Fibroblast of gingiva (primary cell): ENCODE measurements around the gene GSTCD.
A peak's percentile ranks its signal among the peaks of the same experiment; 100 is the strongest.
"Not testable (repeated sequence)": the region's sequence is repeated elsewhere in the genome, so short reads cannot be mapped to it uniquely, and the experiment has no call there.

Source experiments
- DNase-seq: peaks from one replicate; pipeline ENCODE4 v3.0.0-alpha.2; 2011; ENCODE audit warnings: low read depth

The GSTCD gene

GRCh38 chr4:105805501-105806120 is 97.0 kb downstream of the GSTCD start:
- DNase-seq: no peak

GRCh38 chr4:105807496-105807895 is 98.9 kb downstream of the GSTCD start:
- DNase-seq: peak; percentile 26

- no peak for DNase-seq
These were observed 99.6 kb downstream of the GSTCD start for GRCh38 chr4:105808030-105808749.

- peak; percentile 88 for DNase-seq
These were observed 100.1 kb downstream of the GSTCD start for GRCh38 chr4:105808750-105809041.

GRCh38 chr4:105815701-105816100 is 107.1 kb downstream of the GSTCD start:
- DNase-seq: peak; percentile 43

- DNase-seq: no peak
These were observed 113.5 kb downstream of the GSTCD start for GRCh38 chr4:105822061-105822460.

- no peak for DNase-seq
These were observed 119.5 kb downstream of the GSTCD start for GRCh38 chr4:105828074-105828473.

- no peak for DNase-seq
These were observed 122.6 kb downstream of the GSTCD start for GRCh38 chr4:105831189-105831588.

GRCh38 chr4:105835177-105835576 is 126.6 kb downstream of the GSTCD start:
- no peak for DNase-seq

- DNase-seq: no peak
These were observed 128.0 kb downstream of the GSTCD start for GRCh38 chr4:105836537-105836936.

GRCh38 chr4:105837037-105837436 is 128.5 kb downstream of the GSTCD start:
- no peak for DNase-seq

- no peak for DNase-seq
These were observed 129.5 kb downstream of the GSTCD start for GRCh38 chr4:105838082-105838481.

GRCh38 chr4:105840426-105841174 is 132.0 kb downstream of the GSTCD start:
- DNase-seq: no peak

GRCh38 chr4:105843941-105844340 is 135.4 kb downstream of the GSTCD start:
- DNase-seq: no peak

GRCh38 chr4:105845559-105845958 is 137.0 kb downstream of the GSTCD start:
- DNase-seq: no peak

GRCh38 chr4:105848359-105848758 is 139.8 kb downstream of the GSTCD start:
- not testable (repeated sequence) for DNase-seq

GRCh38 chr4:105851196-105851595 is 142.6 kb downstream of the GSTCD start:
- no peak for DNase-seq

- DNase-seq: not testable (repeated sequence)
These were observed 143.6 kb downstream of the GSTCD start for GRCh38 chr4:105852230-105852629.

GRCh38 chr4:105858466-105859040 is 150.0 kb downstream of the GSTCD start:
- no peak for DNase-seq

GRCh38 chr4:105859233-105859632 is 150.6 kb downstream of the GSTCD start:
- peak; percentile 74 for DNase-seq

- DNase-seq: no peak
These were observed 162.4 kb downstream of the GSTCD start for GRCh38 chr4:105870963-105871362.

- DNase-seq: no peak
These were observed 163.4 kb downstream of the GSTCD start for GRCh38 chr4:105871997-105872396.

- no peak for DNase-seq
These were observed 166.6 kb downstream of the GSTCD start for GRCh38 chr4:105875233-105875632.
